ENCODE results near the gene UBR2. TPM values are rescaled to one million over a fixed set of nuclear protein-coding genes. Genes with fewer than 3 reads are reported as not detected.

Gene UBR2
- total RNA-seq, 4 donors from 2014 or later: 36.3 to 54.0 (median 44.3) TPM

- WGBS, 2 donors: 96 to 97% methylated on average over 5 of the region's 5 CpGs
- TF ChIP-seq POLR2A (IDR thresholded peaks at IDR 0.05) (no peak), CTCF (IDR thresholded peaks at IDR 0.05) (no peak)
- Histone ChIP-seq H3K9me3 (no peaks in the 10 kb centered on the region), H3K36me3 (peaks cover 43 to 56% of the 10 kb centered on the region in 2 donors), H3K4me3 (replicated peaks in 1 of 3) (no peak overlapping the region), H3K27ac (no peak overlapping the region), H3K4me1 (peaks cover 6 to 11% of the 10 kb centered on the region in 2 donors), H3K27me3 (no peaks in the 10 kb centered on the region)
- intact Hi-C loops (cut with DNase I): no loop called here
- DNase-seq: no peak
These were observed 115.5 kb downstream of the UBR2 start for GRCh38 chr6:42679358-42679757.

GRCh38 chr6:42688281-42688680 is 124.5 kb downstream of the UBR2 start:
- peaks cover 14 to 30% of the 10 kb centered on the region in 2 donors for H3K36me3 ChIP-seq
- no peaks in the 10 kb centered on the region for H3K27me3 ChIP-seq
- H3K9me3 ChIP-seq: no peaks in the 10 kb centered on the region
- no peak for DNase-seq
- 86 to 91% methylated on average over 3 of the region's 3 CpGs for WGBS, 2 donors
- TF ChIP-seq POLR2A (IDR thresholded peaks at IDR 0.05) (no peak), CTCF (IDR thresholded peaks at IDR 0.05) (no peak)
- intact Hi-C loops (cut with DNase I): no loop called here
- no peak overlapping the region for H3K4me3 ChIP-seq (replicated peaks in 1 of 3)
- peak overlapping the region; percentile 25 to 91 (median 82) for H3K27ac ChIP-seq
- peaks cover 36 to 63% of the 10 kb centered on the region in 2 donors for H3K4me1 ChIP-seq

GRCh38 chr6:42689371-42689770 is 125.5 kb downstream of the UBR2 start:
- Histone ChIP-seq H3K27me3 (no peaks in the 10 kb centered on the region), H3K4me1 (peaks cover 47 to 73% of the 10 kb centered on the region in 2 donors), H3K4me3 (replicated peaks in 1 of 3) (no peak overlapping the region), H3K27ac (peak overlapping the region; percentile 25 to 91 (median 82)), H3K9me3 (no peaks in the 10 kb centered on the region), H3K36me3 (peaks cover 8 to 22% of the 10 kb centered on the region in 2 donors)
- TF ChIP-seq POLR2A (IDR thresholded peaks at IDR 0.05) (no peak), CTCF (IDR thresholded peaks at IDR 0.05) (no peak)
- intact Hi-C loops (cut with DNase I): no loop called here
- 83 to 93% methylated on average over 7 of the region's 7 CpGs for WGBS, 2 donors
- DNase-seq: no peak

GRCh38 chr6:42690151-42690702 is 126.4 kb downstream of the UBR2 start:
- no peak overlapping the region for H3K4me3 ChIP-seq (replicated peaks in 1 of 3)
- TF ChIP-seq CTCF (IDR thresholded peaks at IDR 0.05) (no peak), POLR2A (IDR thresholded peaks at IDR 0.05) (no peak)
- DNase-seq: peak in 1 of 2 donors; percentile 18
- WGBS, 2 donors: 91 to 92% methylated on average over 5 of the region's 5 CpGs
- peaks cover 55 to 78% of the 10 kb centered on the region in 2 donors for H3K4me1 ChIP-seq
- intact Hi-C loops (cut with DNase I): no loop called here
- H3K27me3 ChIP-seq: no peaks in the 10 kb centered on the region
- H3K36me3 ChIP-seq: peaks cover 3 to 17% of the 10 kb centered on the region in 2 donors
- no peaks in the 10 kb centered on the region for H3K9me3 ChIP-seq
- peak overlapping the region; percentile 25 to 91 (median 82) for H3K27ac ChIP-seq

GRCh38 chr6:42690872-42691271 is 127.0 kb downstream of the UBR2 start:
- no peak for DNase-seq
- H3K36me3 ChIP-seq: peaks cover 3 to 10% of the 10 kb centered on the region in 2 donors
- WGBS, 2 donors: 66 to 75% methylated on average over 2 of the region's 2 CpGs
- no peaks in the 10 kb centered on the region for H3K9me3 ChIP-seq
- H3K27me3 ChIP-seq: no peaks in the 10 kb centered on the region
- intact Hi-C loops (cut with DNase I): no loop called here
- TF ChIP-seq CTCF (IDR thresholded peaks at IDR 0.05) (no peak), POLR2A (IDR thresholded peaks at IDR 0.05) (no peak)
- peaks cover 57 to 77% of the 10 kb centered on the region in 2 donors for H3K4me1 ChIP-seq
- peak overlapping the region; percentile 25 to 91 (median 82) for H3K27ac ChIP-seq
- no peak overlapping the region for H3K4me3 ChIP-seq (replicated peaks in 1 of 3)

All from thyroid gland (tissue), 4 donors.